ENCODE results near the gene MED26.
A peak's percentile ranks its signal among the peaks of the same experiment; 100 is the strongest.

Gene MED26

GRCh38 chr19:16645140-16645539 lies 17.1 kb upstream of the MED26 start:
- DNase-seq: no peak

DNA sequence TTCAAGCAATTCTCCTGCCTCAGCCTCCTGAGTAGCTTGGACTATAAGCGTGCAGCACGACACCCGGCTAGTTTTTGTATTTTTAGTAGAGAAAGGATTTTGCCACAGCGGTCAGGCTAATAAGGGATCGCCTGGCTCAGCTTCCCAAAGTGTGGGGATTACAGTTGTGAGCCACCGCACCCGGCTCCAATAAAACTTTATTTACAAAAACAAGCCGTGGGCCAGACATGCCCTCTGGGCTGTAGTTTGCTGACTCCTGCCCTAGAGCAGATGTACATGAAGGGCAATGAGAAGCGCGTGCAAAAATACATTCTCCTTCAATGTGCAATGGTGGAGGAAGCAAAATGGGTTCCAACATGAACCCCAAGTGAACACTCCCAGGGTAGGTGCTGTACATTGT lies 13.7 kb upstream of the MED26 start:
- DNase-seq: no peak

- DNase-seq: no peak
Observed at GRCh38 chr19:16640951-16641350, 12.9 kb upstream of the MED26 start.

GRCh38 chr19:16638666-16639065 lies 10.7 kb upstream of the MED26 start:
- DNase-seq: no peak

GRCh38 chr19:16637535-16637934 lies 9.5 kb upstream of the MED26 start:
- DNase-seq: no peak

DNA sequence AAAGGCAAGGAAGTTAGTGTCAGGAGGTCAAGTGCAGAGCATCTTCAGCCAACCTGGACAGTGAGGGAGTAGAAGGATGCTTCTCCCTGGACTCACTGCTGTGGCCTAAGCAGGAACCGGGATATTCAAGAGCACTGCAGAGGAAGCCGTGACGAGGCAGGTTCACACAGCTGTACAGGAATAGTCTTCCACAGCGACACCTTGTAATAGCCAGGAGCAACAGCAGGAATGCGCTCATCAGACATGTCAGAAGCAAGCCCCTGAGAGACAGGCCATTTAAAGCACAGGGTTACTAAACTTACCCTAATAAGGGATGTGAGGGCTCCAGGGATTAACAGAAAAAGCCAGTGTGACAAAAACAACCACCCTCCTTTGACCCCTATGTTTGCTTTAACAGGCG lies 3.5 kb upstream of the MED26 start:
- no peak for DNase-seq

DNA sequence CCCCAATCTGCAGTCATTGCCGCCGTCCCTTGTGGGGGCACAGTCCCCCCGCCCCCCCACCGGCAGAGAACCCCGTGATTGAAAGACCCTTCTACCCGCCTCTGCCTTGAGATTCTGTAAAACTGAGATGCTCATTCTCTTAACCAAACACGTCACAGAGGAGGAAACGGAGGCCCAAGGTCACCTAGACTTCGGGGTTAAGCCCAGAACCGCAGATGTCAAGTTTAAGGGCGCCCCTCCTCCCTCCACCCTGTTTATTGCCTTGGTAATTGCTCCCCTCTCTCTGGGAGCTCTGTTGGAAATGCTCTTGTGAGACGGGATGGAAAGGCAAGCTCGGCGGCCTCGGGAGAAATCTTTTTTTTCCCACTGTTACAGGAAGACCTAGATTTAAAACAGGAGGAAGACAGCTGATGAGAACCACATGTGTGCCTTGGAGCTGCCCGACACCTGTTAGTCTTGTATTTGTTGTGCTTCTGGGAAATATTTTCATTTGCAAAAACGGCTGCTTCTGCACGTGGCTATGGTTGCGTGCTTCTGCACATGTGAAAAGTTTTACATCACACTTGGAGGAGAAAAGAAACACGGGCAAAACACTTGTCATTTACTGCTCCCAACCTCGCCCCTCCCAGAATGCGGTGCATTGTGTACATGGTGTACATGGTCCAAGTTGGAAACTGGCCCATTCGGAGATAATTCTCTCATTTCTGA lies 1.1 kb upstream of the MED26 start:
- peak in 1 of 4 experiments; percentile 45 for DNase-seq

GRCh38 chr19:16627928-16628182 lies 149 bp downstream of the MED26 start:
- DNase-seq: no peak

DNA sequence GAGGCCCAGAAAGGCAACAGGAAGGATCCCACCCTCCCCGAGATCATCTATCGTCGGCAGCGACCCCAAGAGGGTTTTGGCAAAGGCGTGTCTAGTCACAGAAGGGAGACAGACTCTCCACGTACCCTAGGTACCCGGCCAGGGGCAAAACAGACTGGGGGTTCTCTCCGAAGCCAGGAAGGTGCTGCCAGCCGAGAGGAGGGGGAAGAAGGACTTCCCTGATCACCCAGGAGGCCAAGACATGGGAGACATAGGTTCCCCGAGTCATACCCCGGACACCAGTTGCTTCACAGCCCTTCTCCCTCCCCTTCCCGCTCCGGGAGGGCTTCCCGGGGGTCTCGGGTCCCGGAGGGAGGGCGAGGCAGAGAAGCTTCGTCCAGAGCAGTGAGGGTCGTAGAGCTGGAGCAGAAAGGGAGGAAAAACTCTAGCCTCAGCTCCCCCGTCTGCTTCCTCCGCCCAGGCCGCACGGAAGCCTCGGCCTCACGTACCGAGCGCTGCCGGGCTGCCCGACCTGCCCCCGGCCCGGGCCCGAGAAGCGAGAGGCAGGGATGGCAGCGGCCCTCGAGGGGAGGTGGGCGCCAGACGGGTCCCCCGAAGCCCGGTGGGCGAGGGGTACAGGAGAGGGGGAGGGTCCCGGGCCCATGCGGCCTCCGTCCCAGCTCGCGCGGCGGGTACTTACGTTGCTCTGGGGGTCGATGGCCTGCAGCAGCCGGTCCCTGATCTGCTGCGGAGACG lies 644 bp downstream of the MED26 start:
- DNase-seq: no peak

DNA sequence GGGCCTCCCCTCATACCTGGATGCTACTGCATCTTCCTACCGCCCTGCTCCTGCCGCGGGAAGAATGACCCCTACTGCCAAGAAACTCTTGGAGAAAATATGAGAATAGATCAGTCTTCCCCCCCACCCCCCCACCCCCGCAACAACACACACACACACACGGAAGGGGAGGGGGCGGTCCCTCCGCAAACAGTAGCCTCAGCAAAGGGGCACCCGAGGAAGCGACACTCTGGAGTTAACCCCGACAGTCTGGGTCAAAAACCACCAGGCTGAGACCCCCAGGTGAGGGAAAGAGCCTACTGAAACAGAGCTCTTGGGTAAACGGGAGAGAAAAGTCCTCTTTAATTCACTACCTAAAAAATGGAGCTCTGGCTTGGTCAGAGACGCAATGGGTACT lies 1.2 kb downstream of the MED26 start:
- DNase-seq: no peak

DNA sequence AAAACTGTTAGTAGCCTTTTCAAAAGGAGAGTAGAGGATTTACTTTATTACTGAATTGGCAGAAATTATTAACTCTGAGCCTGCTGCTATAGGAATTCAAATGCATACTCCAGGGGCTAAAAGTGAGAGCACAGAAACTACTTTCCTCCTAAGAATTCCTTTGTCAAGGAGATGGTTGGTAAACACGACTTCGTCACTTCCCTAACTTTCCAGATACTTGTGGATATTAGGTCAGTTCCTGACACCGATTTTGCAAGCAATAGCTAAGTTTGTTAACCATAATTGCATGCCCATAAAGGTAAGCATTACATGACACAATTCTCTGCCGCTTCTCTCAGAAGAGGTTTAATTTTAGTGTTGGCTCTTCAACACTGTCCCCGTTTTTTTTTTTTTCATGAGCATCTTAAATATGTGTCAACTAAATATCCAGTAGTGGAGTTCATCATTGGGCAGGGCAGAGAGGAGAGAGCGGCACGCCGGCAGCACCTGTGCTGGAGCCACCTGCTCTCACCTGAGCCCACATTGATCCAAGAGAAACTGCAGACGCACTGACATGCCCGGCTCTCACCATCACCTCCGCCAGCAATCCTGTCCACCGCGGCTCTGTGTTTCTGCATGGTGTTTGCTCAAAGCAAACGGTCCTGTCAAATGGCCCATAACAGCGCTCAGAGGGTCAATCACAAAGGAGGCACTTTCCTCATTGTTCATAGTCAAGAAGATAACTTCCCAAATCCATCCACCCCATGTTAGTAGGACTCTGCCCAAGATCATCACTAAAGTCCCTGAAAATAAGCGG lies 2.6 kb downstream of the MED26 start:
- no peak for DNase-seq

GRCh38 chr19:16624236-16624635 lies 3.8 kb downstream of the MED26 start:
- DNase-seq: no peak

GRCh38 chr19:16623576-16623975 lies 4.4 kb downstream of the MED26 start:
- no peak for DNase-seq

- DNase-seq: no peak
Observed at GRCh38 chr19:16623066-16623465, 4.9 kb downstream of the MED26 start.

DNA sequence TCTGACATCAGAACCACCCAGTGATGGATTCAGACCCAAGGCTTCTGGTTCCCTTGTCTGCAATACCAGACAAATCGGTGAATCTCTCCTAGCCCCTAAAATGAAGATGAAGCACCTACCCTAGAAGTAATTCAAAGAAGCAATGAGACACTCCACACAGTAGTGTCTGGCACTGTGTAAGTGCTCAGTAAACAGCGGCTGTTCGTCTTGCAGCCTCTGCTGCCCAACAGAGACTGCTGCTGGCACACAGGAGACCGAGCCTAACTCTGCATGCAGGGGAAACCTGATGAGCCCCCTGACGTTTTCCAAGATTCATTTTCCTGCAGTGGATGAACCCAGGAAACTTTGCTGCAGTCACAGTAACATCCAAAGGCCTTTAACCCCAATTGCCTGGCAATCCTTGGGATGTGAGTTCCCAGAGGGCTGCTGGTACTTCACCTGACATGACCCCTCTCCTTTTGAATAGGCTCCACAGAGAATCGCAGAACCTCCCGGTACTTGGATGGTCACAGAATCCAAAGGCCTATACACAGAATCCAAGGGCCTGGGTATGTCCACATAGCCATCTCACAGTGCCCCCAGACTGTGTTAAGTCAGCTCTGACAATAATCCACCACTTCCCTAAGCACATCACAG lies 6.7 kb downstream of the MED26 start:
- DNase-seq: no peak

- no peak for DNase-seq
Observed at GRCh38 chr19:16620584-16620983, 7.4 kb downstream of the MED26 start.

DNA sequence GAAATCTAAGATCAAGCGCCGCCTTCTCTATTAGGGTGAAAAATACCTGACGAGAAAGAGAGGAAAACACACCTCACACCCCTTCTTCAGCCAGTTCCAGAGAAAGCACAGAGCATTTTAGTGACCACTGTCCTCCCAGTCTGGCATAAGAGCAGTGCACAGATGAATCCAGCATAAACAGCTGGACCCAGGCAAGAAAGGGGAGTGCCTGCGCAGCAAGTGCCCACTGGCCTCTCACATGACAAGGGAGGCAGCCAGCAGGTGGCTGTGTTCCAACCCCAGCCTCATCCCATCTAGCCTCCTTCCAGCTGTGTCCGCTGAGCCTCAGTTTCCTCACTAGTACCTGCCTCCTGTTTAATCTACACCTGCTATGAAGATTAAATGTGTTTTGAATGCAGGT lies 8.0 kb downstream of the MED26 start:
- no peak for DNase-seq

GRCh38 chr19:16619457-16619856 lies 8.5 kb downstream of the MED26 start:
- no peak for DNase-seq

DNA sequence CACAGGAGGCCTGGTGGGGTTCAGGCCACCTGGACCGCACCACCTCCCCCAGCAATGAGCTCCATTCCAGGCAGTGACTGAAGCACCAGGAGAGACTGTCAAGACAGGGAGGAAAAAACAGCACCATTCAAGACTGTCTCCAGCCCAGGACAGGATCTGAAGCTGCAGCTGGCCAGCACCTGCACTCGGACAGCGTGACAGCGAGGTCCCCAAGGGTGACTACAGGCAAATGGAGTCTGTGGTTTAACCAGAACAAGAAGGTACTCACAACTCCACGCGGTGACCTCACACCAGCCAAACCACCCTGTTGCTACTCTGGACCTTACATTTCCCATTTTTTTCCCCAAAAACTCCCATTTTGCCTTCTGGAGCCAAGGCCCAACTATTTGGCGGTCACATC lies 9.8 kb downstream of the MED26 start:
- DNase-seq: no peak

DNA sequence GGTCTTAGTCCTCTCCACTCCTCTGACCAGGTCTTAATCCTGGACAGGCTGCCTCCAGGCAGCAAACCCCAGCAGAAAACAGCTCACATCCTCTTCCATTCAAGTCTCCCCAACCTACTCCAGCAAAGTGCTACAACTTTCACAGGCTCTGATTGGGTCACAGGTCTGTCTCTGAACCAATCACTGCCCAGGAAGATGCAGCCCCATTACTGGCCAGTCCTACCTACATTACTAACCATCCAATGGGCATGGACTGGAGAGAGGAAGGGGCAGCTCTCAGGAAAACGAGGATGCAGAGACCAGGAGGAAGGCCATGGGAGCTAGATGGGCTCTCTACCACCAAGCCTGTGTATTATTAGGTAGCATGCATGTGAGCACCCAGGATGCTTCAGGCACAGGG lies 12.2 kb downstream of the MED26 start:
- no peak for DNase-seq

- no peak for DNase-seq
Observed at GRCh38 chr19:16614941-16615340, 13.1 kb downstream of the MED26 start.

DNA sequence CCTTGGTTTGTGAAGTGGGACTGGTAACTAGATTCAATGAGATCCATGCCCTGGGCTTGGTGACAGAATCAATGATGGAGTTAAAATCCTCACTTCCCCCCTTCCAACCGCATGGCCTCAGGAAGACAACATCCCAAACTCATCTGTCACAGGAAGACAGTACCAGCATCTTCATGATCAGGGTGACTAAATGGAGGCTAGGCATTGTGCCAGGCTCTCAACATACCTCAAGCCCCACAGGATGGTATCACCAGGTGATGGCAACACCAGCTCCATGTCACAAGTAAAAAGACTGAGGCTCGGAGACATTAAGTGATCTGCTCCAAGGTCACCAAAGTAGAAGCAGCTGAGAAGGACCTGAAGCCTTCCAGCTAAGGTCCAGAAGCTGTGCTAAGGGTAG lies 14.2 kb downstream of the MED26 start:
- no peak for DNase-seq

DNA sequence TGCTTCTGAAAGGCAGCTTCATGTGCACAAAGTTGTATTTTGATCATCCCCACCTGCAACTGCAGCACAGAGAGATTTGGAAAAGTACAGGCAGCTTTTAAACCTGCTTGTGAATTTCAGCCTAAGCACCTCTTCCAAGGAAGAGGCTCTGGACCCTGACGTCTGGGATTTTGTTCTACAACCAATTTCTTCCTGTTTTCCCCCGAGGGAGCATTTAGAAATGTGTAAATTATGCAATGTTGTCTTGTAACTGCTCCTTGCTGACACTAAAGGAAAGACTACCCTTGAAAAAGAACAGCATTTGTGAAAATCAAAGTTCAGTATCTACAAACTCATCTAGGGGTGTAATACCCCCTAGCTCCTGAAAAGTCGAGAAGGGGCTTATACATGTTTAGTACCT lies 15.4 kb downstream of the MED26 start:
- DNase-seq: no peak

- DNase-seq: no peak
Observed at GRCh38 chr19:16611121-16611520, 16.9 kb downstream of the MED26 start.

Data from activated CD4-positive, CD25-positive, alpha-beta regulatory T cell (primary cell).